ENCODE measurements around the gene HMX1. TPM values are rescaled to one million over a fixed set of nuclear protein-coding genes. Genes with fewer than 3 reads are reported as not detected.

HMX1 gene
- total and polyA plus RNA-seq, 2 experiments from 2014 or later, result 0.69 TPM; not detected in 1

GRCh38 chr4:8920969-8921368, 49.3 kb upstream of the HMX1 start:
- peaks cover 13% of the 10 kb centered on the region for H3K27me3 Mint-ChIP-seq (ENCODE audit: insufficient read depth, low read depth, poor library complexity)
- Histone ChIP-seq H4K20me1 (replicated peaks; ENCODE audit: insufficient read depth) (no peaks in the 10 kb centered on the region), H2AFZ (no peak overlapping the region), H3K79me2 (replicated peaks; ENCODE audit: insufficient read depth) (no peaks in the 10 kb centered on the region), H3K36me3 (ENCODE audit: insufficient read depth) (no peaks in the 10 kb centered on the region), H3K4me3 (no peak overlapping the region), H3K4me2 (no peak overlapping the region), H3K9me2 (ENCODE audit: insufficient read depth) (no peaks in the 10 kb centered on the region), H3K4me1 (ENCODE audit: insufficient read depth) (no peaks in the 10 kb centered on the region), H3F3A (replicated peaks; ENCODE audit: low read depth) (no peaks in the 10 kb centered on the region), H3K27ac (ENCODE audit: low read depth) (no peak overlapping the region), H3K27me3 (ENCODE audit: insufficient read depth) (no peaks in the 10 kb centered on the region)
- H3K4me3 Mint-ChIP-seq, result no peak overlapping the region
- ATAC-seq (no peak), DNase-seq (ENCODE audit: low spot score) (no peak)
- peaks cover 11% of the 10 kb centered on the region; the same call in 2 of the 3 replicates for H3K9me3 Mint-ChIP-seq
- TF ChIP-seq EZH2 (IDR thresholded peaks at IDR 0.05; ENCODE audit: low read depth, unreplicated experiment), result no peak
- TF ChIP-seq CREB1 (CRISPR knock-in tag; IDR thresholded peaks at IDR 0.05; ENCODE audit: low read depth), result no peak
- TF ChIP-seq ETS1 (IDR thresholded peaks at IDR 0.05), result no peak
- no peak for TF ChIP-seq NANOG (IDR thresholded peaks at IDR 0.05; ENCODE audit: borderline replicate concordance)
- no peak for TF ChIP-seq CTCF (conservative IDR thresholded peaks at IDR 0.05; ENCODE audit: low read depth in 2 of 2)
- no peak for TF ChIP-seq ZNF114 (CRISPR knock-in tag; IDR thresholded peaks at IDR 0.05)
- no peak for TF ChIP-seq POLR2AphosphoS5 (IDR thresholded peaks at IDR 0.05; ENCODE audit: low read depth)
- TF ChIP-seq JUNB (IDR thresholded peaks at IDR 0.05; ENCODE audit: unreplicated experiment), result no peak
- no peak for TF ChIP-seq ZNF331 (CRISPR knock-in tag; IDR thresholded peaks at IDR 0.05; ENCODE audit: low read depth)
- no peak for TF ChIP-seq REST (IDR thresholded peaks at IDR 0.05; ENCODE audit: unreplicated experiment)
- no peak for TF ChIP-seq STAT1 (IDR thresholded peaks at IDR 0.05; ENCODE audit: unreplicated experiment)
- TF ChIP-seq ZNF462 (CRISPR knock-in tag; IDR thresholded peaks at IDR 0.05), result no peak
- no peak overlapping the region for H3K27ac Mint-ChIP-seq
- H3K4me1 Mint-ChIP-seq, result no peaks in the 10 kb centered on the region
- H3K36me3 Mint-ChIP-seq (ENCODE audit: low read depth), result no peaks in the 10 kb centered on the region
